H9 (cell line): ENCODE data around the gene MIOS. TPM values are rescaled to one million over a fixed set of nuclear protein-coding genes. Genes with fewer than 3 reads are reported as not detected.

ENCODE experiments used
- DNase-seq: peaks from one replicate; pipeline ENCODE4 v3.0.0-alpha.2; 2017
- H2AFZ ChIP-seq: one replicate; pipeline ENCODE4 v1.6.1; 2013; ENCODE audit warnings: mild to moderate bottlenecking, low read length, control low read depth, moderate library complexity
- H2AK5ac ChIP-seq: 2 replicates; pipeline ENCODE4 v1.6.1; 2013; ENCODE audit warnings: low read length, control low read depth, mixed read lengths; ENCODE audit not compliant: insufficient read length
- H2BK120ac ChIP-seq: one replicate; pipeline ENCODE4 v1.6.1; 2013; ENCODE audit warnings: low read depth, mild to moderate bottlenecking, low read length, control low read depth, inconsistent platforms; ENCODE audit not compliant: poor library complexity, severe bottlenecking
- H2BK12ac ChIP-seq: 2 replicates; pipeline ENCODE4 v1.6.1; 2013; ENCODE audit warnings: low read length, control low read depth, mixed read lengths, low read depth; ENCODE audit not compliant: insufficient read length
- H2BK15ac ChIP-seq: 2 replicates; pipeline ENCODE4 v1.6.1; 2013; ENCODE audit warnings: low read depth, low read length, control low read depth
- H2BK20ac ChIP-seq: one replicate; pipeline ENCODE4 v1.6.1; 2013; ENCODE audit warnings: low read depth, mild to moderate bottlenecking, low read length, control low read depth, inconsistent platforms; ENCODE audit not compliant: poor library complexity, severe bottlenecking
- H2BK5ac ChIP-seq: 2 replicates; pipeline ENCODE4 v1.6.1; 2013; ENCODE audit warnings: low read length, control low read depth, mixed read lengths; ENCODE audit not compliant: insufficient read length
- H3K14ac ChIP-seq: 2 replicates; pipeline ENCODE4 v1.6.1; 2013; ENCODE audit warnings: low read length, control low read depth; ENCODE audit not compliant: insufficient read depth
- H3K18ac ChIP-seq: 2 replicates; pipeline ENCODE4 v1.6.1; 2013; ENCODE audit warnings: low read depth, mild to moderate bottlenecking, mixed read lengths, low read length, control low read depth; ENCODE audit not compliant: insufficient read length
- H3K23ac ChIP-seq: 2 replicates; pipeline ENCODE4 v1.6.1; 2013; ENCODE audit warnings: low read length, control low read depth, mixed read lengths, low read depth; ENCODE audit not compliant: insufficient read length
- H3K23me2 ChIP-seq: 2 replicates; pipeline ENCODE4 v1.6.1; 2013; ENCODE audit warnings: low read depth, mild to moderate bottlenecking, mixed read lengths, low read length, control low read depth; ENCODE audit not compliant: insufficient read length, poor library complexity, severe bottlenecking
- H3K27ac ChIP-seq: 2 replicates; pipeline ENCODE4 v1.5.1; 2013; ENCODE audit warnings: low read length, control low read depth, mixed read lengths, low read depth; ENCODE audit not compliant: insufficient read length
- H3K27me3 ChIP-seq: 2 replicates; pipeline ENCODE4 v1.6.1; 2013; ENCODE audit warnings: low read length, control low read depth, inconsistent platforms; ENCODE audit not compliant: insufficient read depth
- H3K4ac ChIP-seq: 2 replicates; pipeline ENCODE4 v1.6.1; 2013; ENCODE audit warnings: low read depth, mild to moderate bottlenecking, control low read depth, inconsistent platforms, low read length, moderate library complexity
- H3K4me1 ChIP-seq: 2 replicates; pipeline ENCODE4 v1.6.1; 2013; ENCODE audit warnings: low read length, control low read depth, inconsistent platforms; ENCODE audit not compliant: insufficient read depth
- H3K4me2 ChIP-seq: 2 replicates; pipeline ENCODE4 v1.6.1; 2013; ENCODE audit warnings: low read length, control low read depth, mixed read lengths; ENCODE audit not compliant: insufficient read length, insufficient read depth
- H3K56ac ChIP-seq: 2 replicates; pipeline ENCODE4 v1.6.1; 2013; ENCODE audit warnings: low read depth, mild to moderate bottlenecking, mixed read lengths, low read length, control low read depth; ENCODE audit not compliant: insufficient read length
- H3K79me1 ChIP-seq: 2 replicates; pipeline ENCODE4 v1.6.1; 2013; ENCODE audit warnings: low read depth, mild to moderate bottlenecking, moderate library complexity, low read length, control low read depth, inconsistent platforms; ENCODE audit not compliant: insufficient read depth, poor library complexity, severe bottlenecking
- H3K79me2 ChIP-seq: 2 replicates; pipeline ENCODE4 v1.6.1; 2013; ENCODE audit warnings: low read length, control low read depth, inconsistent platforms; ENCODE audit not compliant: insufficient read depth
- H3K9ac ChIP-seq: 2 replicates; pipeline ENCODE4 v1.6.1; 2013; ENCODE audit warnings: low read length, control low read depth, mixed read lengths; ENCODE audit not compliant: insufficient read length; ENCODE audit errors: extremely low read depth
- H3K9me3 ChIP-seq: one replicate; pipeline ENCODE4 v1.6.1; 2013; ENCODE audit warnings: low read depth, low read length, inconsistent platforms; ENCODE audit not compliant: control insufficient read depth
- H3T11ph ChIP-seq: one replicate; pipeline ENCODE4 v1.6.1; 2013; ENCODE audit warnings: mild to moderate bottlenecking, low read length, control low read depth, inconsistent platforms
- H4K20me1 ChIP-seq: one replicate; pipeline ENCODE4 v1.6.1; 2013; ENCODE audit not compliant: control insufficient read depth, insufficient read length, insufficient read depth
- H4K5ac ChIP-seq: 2 replicates; pipeline ENCODE4 v1.6.1; 2013; ENCODE audit warnings: low read depth, mild to moderate bottlenecking, mixed read lengths, low read length, control low read depth; ENCODE audit not compliant: insufficient read length
- H4K8ac ChIP-seq: replicated peaks from 2 replicates; pipeline ENCODE4 v1.6.1; 2013; ENCODE audit warnings: low read length, control low read depth, mixed read lengths, low read depth; ENCODE audit not compliant: insufficient read length
- H4K91ac ChIP-seq: 2 replicates; pipeline ENCODE4 v1.6.1; 2013; ENCODE audit warnings: low read depth, mild to moderate bottlenecking, moderate library complexity, mixed read lengths, low read length, control low read depth; ENCODE audit not compliant: insufficient read length
- H3K27ac Mint-ChIP-seq, 3 experiments: 2 replicates in 2 of 3; 3 replicates in 1 of 3; pipeline ENCODE4 v1.8.0; 2020 to 2021; ENCODE audit warnings: mixed read lengths in 3 of 3, mild to moderate bottlenecking in 1 of 3, moderate library complexity in 1 of 3
- H3K27me3 Mint-ChIP-seq: 2 replicates; pipeline ENCODE4 v1.8.0; 2021; ENCODE audit warnings: low read depth, mild to moderate bottlenecking, moderate library complexity, mixed read lengths
- H3K36me3 Mint-ChIP-seq, 3 experiments: 2 replicates in 2 of 3; 3 replicates in 1 of 3; pipeline ENCODE4 v1.8.0; 2020 to 2021; ENCODE audit warnings: low read depth in 3 of 3, mixed read lengths in 3 of 3; ENCODE audit not compliant: insufficient read depth in 1 of 3
- H3K4me1 Mint-ChIP-seq, 2 experiments: 2 replicates each; pipeline ENCODE4 v1.8.0; 2020; ENCODE audit warnings: mixed read lengths in 2 of 2
- H3K4me3 Mint-ChIP-seq, 2 experiments: 2 replicates in 1 of 2; 3 replicates in 1 of 2; pipeline ENCODE4 v1.8.0; 2020 to 2021; ENCODE audit warnings: mild to moderate bottlenecking in 2 of 2, mixed read lengths in 2 of 2, moderate library complexity in 1 of 2
- H3K9me3 Mint-ChIP-seq, 2 experiments: 2 replicates in 1 of 2; 3 replicates in 1 of 2; pipeline ENCODE4 v1.8.0; 2020; ENCODE audit warnings: mild to moderate bottlenecking in 2 of 2, mixed read lengths in 2 of 2, moderate library complexity in 1 of 2
- CTCF ChIP-seq: fragments of 200-600 bp; sonication (generic); conservative IDR thresholded peaks from 3 replicates; pipeline ENCODE4 v1.8.0; 2021; ENCODE audit warnings: antibody characterized with exemption, mild to moderate bottlenecking
- WGBS: extraction: QIAGEN DNeasy Blood & Tissue Kit; methylation state at CpG from one replicate; pipeline ENCODE4 v1.1.7; 2013; ENCODE audit warnings: missing lambda C conversion rate, low lambda C conversion rate, mixed read lengths; ENCODE audit not compliant: insufficient read length; ENCODE audit errors: extremely low coverage; 5-methylcytosine and 5-hydroxymethylcytosine counted together
- total RNA-seq: library from RNA; stranded (reverse); gene quantifications from 2 replicates; pipeline ENCODE4 v1.2.1, GENCODE V29; 2021

MIOS gene
- total RNA-seq, 1 experiment from 2014 or later, result 46.4 TPM

GRCh38 chr7:7524121-7524520 is 42.6 kb upstream of the MIOS start:
- no peak overlapping the region for H3K4me3 Mint-ChIP-seq

More at GRCh38 chr7:7524121-7524520, 42.6 kb upstream of the MIOS start:
- H3K23me2 ChIP-seq, result no peaks in the 10 kb centered on the region
- no peaks in the 10 kb centered on the region for H3K9me3 ChIP-seq
- no peaks in the 10 kb centered on the region for H4K20me1 ChIP-seq
- no peaks in the 10 kb centered on the region for H3K79me2 ChIP-seq
- H3K9ac ChIP-seq, result no peak overlapping the region
- no peak overlapping the region for H2AFZ ChIP-seq
- no peak overlapping the region for H3K23ac ChIP-seq
- H3K27ac ChIP-seq, result no peak overlapping the region
- no peaks in the 10 kb centered on the region for H3K4me1 ChIP-seq
- no peaks in the 10 kb centered on the region for H3K27me3 Mint-ChIP-seq
- no peaks in the 10 kb centered on the region; a peak in 1 of 7 replicates for H3K36me3 Mint-ChIP-seq
- H3K79me1 ChIP-seq, result no peaks in the 10 kb centered on the region
- no peak overlapping the region for H4K8ac ChIP-seq
- H2BK12ac ChIP-seq, result no peak overlapping the region
- no peak overlapping the region for H2BK20ac ChIP-seq
- H3K4me2 ChIP-seq, result no peak overlapping the region
- no peaks in the 10 kb centered on the region for H3K27me3 ChIP-seq
- H4K91ac ChIP-seq, result no peak overlapping the region
- H3T11ph ChIP-seq, result no peak overlapping the region
- H2BK120ac ChIP-seq, result no peak overlapping the region
- H2BK15ac ChIP-seq, result no peak overlapping the region
- no peak overlapping the region for H2AK5ac ChIP-seq
- no peak for TF ChIP-seq CTCF
- no peak for DNase-seq
- no peak overlapping the region for H3K4ac ChIP-seq
- H3K9me3 Mint-ChIP-seq, result no peaks in the 10 kb centered on the region
- H3K56ac ChIP-seq, result no peak overlapping the region
- WGBS, result no CpG with 5 or more reads among the region's 3 CpGs
- H3K14ac ChIP-seq, result no peak overlapping the region
- no peaks in the 10 kb centered on the region for H3K4me1 Mint-ChIP-seq
- no peak overlapping the region for H2BK5ac ChIP-seq
- H3K18ac ChIP-seq, result no peak overlapping the region
- no peak overlapping the region for H4K5ac ChIP-seq
- H3K27ac Mint-ChIP-seq, result no peak overlapping the region
